HUES48 (cell line): ENCODE results near the gene OR2L5.

Source experiments
- H3K27ac ChIP-seq: one replicate; pipeline ENCODE4 v1.7.0; 2013; ENCODE audit warnings: low read depth, low read length, inconsistent platforms
- H3K27me3 ChIP-seq: 2 replicates; pipeline ENCODE4 v1.6.1; 2013; ENCODE audit warnings: mild to moderate bottlenecking, low read length; ENCODE audit not compliant: control insufficient read depth, insufficient read depth
- H3K36me3 ChIP-seq: 2 replicates; pipeline ENCODE4 v1.6.1; 2013; ENCODE audit warnings: low read length; ENCODE audit not compliant: control insufficient read depth, insufficient read depth
- H3K4me1 ChIP-seq: 2 replicates; pipeline ENCODE4 v1.6.1; 2013; ENCODE audit warnings: mild to moderate bottlenecking, low read length; ENCODE audit not compliant: control insufficient read depth, insufficient read depth
- H3K4me3 ChIP-seq: 2 replicates; pipeline ENCODE4 v1.5.1; 2013; ENCODE audit warnings: mild to moderate bottlenecking, low read depth, low read length
- H3K9ac ChIP-seq: 2 replicates; pipeline ENCODE4 v1.6.1; 2013; ENCODE audit warnings: mild to moderate bottlenecking, low read depth, low read length, moderate library complexity
- H3K9me3 ChIP-seq: 2 replicates; pipeline ENCODE4 v1.6.1; 2013; ENCODE audit warnings: low read length; ENCODE audit not compliant: control insufficient read depth, insufficient read depth

Gene OR2L5

GRCh38 chr1:248046536-248046935 is 33.1 kb downstream of the OR2L5 start, which contains the start of gene OR2L3:
OR2L3 (plus strand) TSS chr1:248046836; CDS start chr1:248060682, 13,846 bp downstream.
- no peaks in the 10 kb centered on the region for H3K4me1 ChIP-seq
- no peaks in the 10 kb centered on the region for H3K36me3 ChIP-seq
- no peak within 1 kb of the TSS for H3K9ac ChIP-seq
- peaks cover 86% of the 10 kb centered on the region for H3K9me3 ChIP-seq
- no peaks in the 10 kb centered on the region for H3K27me3 ChIP-seq
- peak within 1 kb of the TSS; percentile 9; the same call in 1 of the 2 replicates for H3K4me3 ChIP-seq
- H3K27ac ChIP-seq = no peak within 1 kb of the TSS

- Histone ChIP-seq H3K9me3 (peaks cover 91% of the 10 kb centered on the region), H3K9ac (no peak overlapping the region), H3K4me3 (no peak overlapping the region), H3K27ac (no peak overlapping the region), H3K27me3 (no peaks in the 10 kb centered on the region), H3K36me3 (no peaks in the 10 kb centered on the region), H3K4me1 (no peaks in the 10 kb centered on the region)
Measured at GRCh38 chr1:248047008-248047407, 33.5 kb downstream of the OR2L5 start.

- Histone ChIP-seq H3K4me1 (no peaks in the 10 kb centered on the region), H3K27me3 (no peaks in the 10 kb centered on the region), H3K9ac (no peak overlapping the region), H3K4me3 (peak overlapping the region; percentile 32; the same call in 1 of the 2 replicates), H3K9me3 (peaks cover 84% of the 10 kb centered on the region), H3K27ac (no peak overlapping the region), H3K36me3 (no peaks in the 10 kb centered on the region)
Measured at GRCh38 chr1:248054671-248055070, 41.2 kb downstream of the OR2L5 start.

GRCh38 chr1:248055261-248055660 is 41.8 kb downstream of the OR2L5 start:
- Histone ChIP-seq H3K36me3 (no peaks in the 10 kb centered on the region), H3K27ac (no peak overlapping the region), H3K9me3 (peaks cover 83% of the 10 kb centered on the region), H3K27me3 (no peaks in the 10 kb centered on the region), H3K9ac (no peak overlapping the region), H3K4me1 (no peaks in the 10 kb centered on the region), H3K4me3 (no peak overlapping the region)

- Histone ChIP-seq H3K4me3 (no peak overlapping the region), H3K27me3 (no peaks in the 10 kb centered on the region), H3K36me3 (no peaks in the 10 kb centered on the region), H3K4me1 (no peaks in the 10 kb centered on the region), H3K9ac (no peak overlapping the region), H3K27ac (no peak overlapping the region), H3K9me3 (peaks cover 65% of the 10 kb centered on the region)
Measured at GRCh38 chr1:248065071-248065470, 51.6 kb downstream of the OR2L5 start.

- H3K27ac ChIP-seq = no peak overlapping the region
- no peak overlapping the region; the same call in 1 of the 2 replicates for H3K4me3 ChIP-seq
- no peak overlapping the region for H3K9ac ChIP-seq
- peaks cover 61% of the 10 kb centered on the region for H3K9me3 ChIP-seq
- H3K27me3 ChIP-seq = no peaks in the 10 kb centered on the region
- H3K36me3 ChIP-seq = no peaks in the 10 kb centered on the region
- H3K4me1 ChIP-seq = no peaks in the 10 kb centered on the region
Measured at GRCh38 chr1:248065604-248066003, 52.1 kb downstream of the OR2L5 start.
